GM19463 (cell line): ENCODE measurements around the gene SUFU.

Source experiments
- ATAC-seq: cut with Tn5 transposase; IDR thresholded peaks from one replicate; pipeline ENCODE4 v1.9.1; 2021; ENCODE audit warnings: mild to moderate bottlenecking, moderate library complexity; ENCODE audit not compliant: unreplicated experiment

Gene SUFU

DNA sequence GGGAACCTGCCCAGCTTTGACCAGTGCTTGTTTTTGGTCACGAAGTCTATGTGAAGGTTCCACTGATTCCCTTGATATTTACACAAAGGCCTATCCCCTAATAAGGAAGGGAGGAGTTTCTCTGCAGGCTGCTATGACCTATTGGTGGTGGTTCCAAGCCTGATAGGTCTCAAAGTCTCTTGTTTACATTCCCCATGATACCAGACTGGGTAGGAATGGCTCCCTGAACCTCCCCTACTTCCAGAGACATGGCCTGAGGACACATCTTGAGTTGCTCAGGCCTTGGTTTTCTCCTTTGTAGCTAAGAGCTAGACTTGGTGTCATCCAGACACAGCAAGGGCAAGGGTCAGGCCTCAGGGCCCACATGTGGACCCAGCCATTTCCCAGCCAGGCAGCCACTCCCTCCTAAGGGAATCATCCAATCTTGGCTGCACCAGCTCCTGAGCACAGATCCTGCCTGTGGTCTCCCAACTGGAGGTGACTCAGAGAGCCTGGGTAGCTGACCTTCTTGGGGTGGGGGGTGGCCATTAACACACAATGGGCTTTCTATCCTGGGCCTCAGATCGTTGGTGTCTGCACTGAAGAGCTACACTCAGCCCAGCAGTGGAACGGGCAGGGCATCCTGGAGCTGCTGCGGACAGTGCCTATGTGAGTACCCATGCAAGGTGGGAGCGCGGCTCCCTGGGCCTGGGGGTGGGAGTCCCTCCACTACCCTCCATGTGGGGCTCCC, 89.5 kb downstream of the SUFU start:
- ATAC-seq = no peak

- ATAC-seq = no peak
These were observed 90.0 kb downstream of the SUFU start for GRCh38 chr10:102593804-102594079.

DNA sequence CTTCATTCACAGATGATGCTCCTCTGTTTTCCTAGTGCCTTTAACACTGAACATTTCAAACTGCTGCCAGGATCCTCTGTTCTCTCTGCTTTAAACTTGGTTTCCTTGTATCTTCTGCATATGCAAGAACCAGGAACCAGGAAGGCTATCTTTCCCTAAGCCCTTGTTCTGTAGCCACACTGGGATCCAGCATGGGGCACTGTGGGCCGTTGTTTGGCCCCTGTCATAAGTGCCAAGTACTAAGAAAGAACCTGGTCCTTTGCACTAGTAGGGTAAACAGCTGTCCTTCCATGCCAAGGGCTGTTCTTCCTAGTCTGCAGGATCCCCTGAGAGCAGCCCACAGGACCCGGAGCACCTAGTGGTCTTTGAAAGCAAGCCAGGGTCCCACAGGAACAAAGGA, 91.5 kb downstream of the SUFU start:
- no peak for ATAC-seq

- no peak for ATAC-seq
These were observed 92.1 kb downstream of the SUFU start for GRCh38 chr10:102595897-102596296.

DNA sequence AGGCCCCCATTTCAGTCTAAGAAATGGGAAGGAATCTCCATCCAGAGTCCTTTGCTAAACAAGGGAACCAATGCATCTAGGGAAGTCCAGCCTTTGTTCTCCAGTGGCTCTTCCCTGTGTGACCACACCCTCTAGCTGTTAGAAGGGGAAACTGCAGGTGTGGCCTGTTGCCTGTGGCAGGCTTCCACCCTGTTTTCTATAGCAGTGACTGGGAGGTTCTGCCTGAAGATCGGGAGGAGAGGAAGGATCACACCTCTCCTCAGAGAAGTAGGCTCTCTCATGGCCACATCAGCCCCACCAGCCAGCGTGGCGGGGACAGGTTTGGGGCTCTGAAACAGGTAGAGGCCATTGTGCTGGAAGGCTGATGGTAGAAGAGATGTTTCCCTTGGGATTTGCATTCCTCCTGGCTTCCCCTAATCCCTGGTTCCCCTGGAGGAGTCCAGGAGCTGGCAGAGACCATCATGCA, 92.8 kb downstream of the SUFU start:
- ATAC-seq = no peak

- ATAC-seq = no peak
These were observed 93.6 kb downstream of the SUFU start for GRCh38 chr10:102597131-102597991.

GRCh38 chr10:102598243-102598642, 94.5 kb downstream of the SUFU start:
- ATAC-seq = no peak

- no peak for ATAC-seq
These were observed 96.0 kb downstream of the SUFU start for GRCh38 chr10:102599565-102600327.

GRCh38 chr10:102600816-102601215, 97.0 kb downstream of the SUFU start:
- ATAC-seq = no peak

DNA sequence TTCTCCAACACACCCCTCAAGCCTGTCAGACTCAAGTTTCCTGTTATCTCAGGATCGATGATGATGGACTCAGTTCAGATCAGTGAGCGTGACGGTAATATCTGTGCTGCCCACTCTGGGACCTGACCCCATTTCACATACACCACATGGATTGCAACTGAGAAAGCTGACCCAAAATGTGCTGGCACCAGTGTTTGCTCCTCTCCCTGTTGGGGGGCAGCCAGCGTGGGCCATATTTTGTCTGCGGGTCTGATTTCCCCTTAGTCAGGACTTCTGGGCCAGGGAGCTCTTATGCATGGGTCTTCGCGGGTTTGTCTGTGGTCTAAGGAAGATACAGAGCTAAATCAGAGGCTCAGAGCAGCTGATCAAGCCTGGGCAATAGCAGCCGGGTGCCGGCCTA, 97.9 kb downstream of the SUFU start:
- no peak for ATAC-seq

GRCh38 chr10:102602272-102603045, 98.7 kb downstream of the SUFU start:
- ATAC-seq = no peak

DNA sequence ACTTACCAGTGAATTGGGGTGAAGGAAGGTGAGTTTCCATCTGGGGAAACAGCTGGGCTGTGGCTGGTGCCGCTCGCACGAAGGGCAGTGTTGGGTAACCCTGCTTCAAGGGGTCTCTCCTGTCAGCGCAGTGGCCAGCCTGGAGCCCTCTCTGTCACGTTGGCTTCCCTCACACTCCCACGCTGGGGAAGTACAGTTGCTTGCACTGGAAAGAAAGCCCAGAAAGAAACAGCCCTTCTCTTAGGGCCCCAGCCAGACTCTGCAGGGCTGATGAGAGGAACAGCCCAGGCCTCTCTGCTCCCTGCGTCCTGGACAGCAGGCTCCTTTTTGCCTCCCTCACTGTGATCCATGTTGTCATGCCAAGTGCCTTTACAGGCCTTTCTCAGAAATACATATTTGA, 100.2 kb downstream of the SUFU start:
- no peak for ATAC-seq

DNA sequence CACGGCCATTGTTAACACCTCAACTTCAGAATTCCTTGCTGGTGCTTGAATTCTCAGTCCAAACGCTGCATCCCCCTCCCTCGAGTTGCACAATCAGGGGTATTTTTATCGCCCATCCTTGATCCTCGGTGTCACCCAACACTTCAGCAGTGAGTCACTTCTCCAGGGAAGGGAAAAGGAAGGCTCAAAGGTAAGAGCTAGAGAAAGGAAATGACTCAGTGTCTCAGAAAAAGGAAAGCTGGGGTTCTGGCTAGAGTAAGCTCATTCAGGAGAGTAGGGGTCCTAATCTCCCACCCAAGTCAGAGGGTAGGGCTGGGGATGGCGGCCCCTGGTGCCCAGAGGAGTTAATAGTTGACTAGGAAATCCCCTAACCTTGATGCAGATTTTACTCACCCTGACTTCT, 100.7 kb downstream of the SUFU start:
- no peak for ATAC-seq

GRCh38 chr10:102605712-102606111, 101.9 kb downstream of the SUFU start:
- no peak for ATAC-seq

DNA sequence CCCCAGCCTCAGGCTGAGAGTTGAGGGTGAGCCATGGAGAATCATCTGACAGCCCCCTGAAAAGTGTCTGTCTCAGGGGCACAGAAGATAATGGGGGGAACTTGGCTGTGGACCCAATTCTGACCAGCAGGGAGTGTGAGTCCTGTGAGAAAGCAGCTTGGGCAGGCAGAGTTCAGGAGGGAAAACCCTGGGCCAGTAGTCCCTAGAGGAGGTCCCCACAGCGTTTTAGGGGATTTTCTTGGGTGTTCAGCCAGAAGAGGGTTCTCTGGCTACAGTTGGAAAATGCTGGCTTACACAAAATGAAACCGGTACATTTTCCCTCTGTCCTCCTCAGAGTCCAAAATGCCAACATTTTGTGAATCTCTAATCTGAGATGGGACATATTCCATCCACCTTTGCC, 104.7 kb downstream of the SUFU start:
- ATAC-seq = no peak

DNA sequence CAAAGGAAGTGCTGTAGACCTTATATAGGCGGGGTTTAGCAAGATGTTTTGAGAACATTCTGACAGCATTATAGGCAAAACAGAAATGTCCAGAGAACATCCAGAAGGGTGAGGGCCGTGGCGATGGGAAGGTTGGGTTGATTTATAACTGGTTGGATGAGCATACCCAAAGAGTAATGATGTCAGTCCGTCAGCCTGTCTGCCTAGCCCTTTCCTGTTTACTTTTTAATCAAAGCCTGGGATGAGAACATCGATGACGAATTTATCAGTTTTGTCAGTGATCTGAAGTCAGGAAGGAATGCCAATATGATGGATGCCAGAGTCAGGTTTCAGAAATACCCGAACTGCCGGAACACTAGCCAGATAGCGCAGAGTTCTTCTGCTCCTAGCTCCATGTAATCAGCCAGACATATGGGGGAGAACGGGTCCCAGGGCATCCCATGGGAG, 106.7 kb downstream of the SUFU start:
- ATAC-seq = no peak

- ATAC-seq = no peak
These were observed 107.8 kb downstream of the SUFU start for GRCh38 chr10:102611514-102612087.

GRCh38 chr10:102612964-102613275, 109.1 kb downstream of the SUFU start:
- no peak for ATAC-seq

DNA sequence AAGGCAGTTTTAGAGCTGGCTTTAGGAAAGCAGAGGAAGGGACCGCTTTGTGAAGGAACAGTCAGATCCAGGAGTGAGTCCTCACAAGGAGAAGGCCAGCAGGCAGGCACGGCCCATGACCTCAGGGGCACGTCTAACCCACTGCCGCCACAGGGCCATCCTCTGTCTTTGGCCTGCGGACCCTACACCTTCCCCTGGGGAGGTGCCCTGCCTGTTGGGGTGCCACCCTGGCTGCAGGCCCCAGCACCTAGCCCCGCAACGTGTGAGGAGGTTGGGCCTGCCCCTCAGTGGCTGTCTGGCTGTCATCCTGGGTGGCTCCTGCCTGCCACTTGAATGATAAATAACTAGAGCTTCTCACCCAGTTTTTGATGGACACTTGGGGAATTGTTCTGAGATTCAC, 109.5 kb downstream of the SUFU start:
- ATAC-seq = no peak

GRCh38 chr10:102613785-102614184, 110.0 kb downstream of the SUFU start:
- ATAC-seq = no peak

GRCh38 chr10:102614888-102615287, 111.1 kb downstream of the SUFU start:
- ATAC-seq = no peak
